Measurements from ENCODE around the gene HAPLN3.

The HAPLN3 gene

DNA sequence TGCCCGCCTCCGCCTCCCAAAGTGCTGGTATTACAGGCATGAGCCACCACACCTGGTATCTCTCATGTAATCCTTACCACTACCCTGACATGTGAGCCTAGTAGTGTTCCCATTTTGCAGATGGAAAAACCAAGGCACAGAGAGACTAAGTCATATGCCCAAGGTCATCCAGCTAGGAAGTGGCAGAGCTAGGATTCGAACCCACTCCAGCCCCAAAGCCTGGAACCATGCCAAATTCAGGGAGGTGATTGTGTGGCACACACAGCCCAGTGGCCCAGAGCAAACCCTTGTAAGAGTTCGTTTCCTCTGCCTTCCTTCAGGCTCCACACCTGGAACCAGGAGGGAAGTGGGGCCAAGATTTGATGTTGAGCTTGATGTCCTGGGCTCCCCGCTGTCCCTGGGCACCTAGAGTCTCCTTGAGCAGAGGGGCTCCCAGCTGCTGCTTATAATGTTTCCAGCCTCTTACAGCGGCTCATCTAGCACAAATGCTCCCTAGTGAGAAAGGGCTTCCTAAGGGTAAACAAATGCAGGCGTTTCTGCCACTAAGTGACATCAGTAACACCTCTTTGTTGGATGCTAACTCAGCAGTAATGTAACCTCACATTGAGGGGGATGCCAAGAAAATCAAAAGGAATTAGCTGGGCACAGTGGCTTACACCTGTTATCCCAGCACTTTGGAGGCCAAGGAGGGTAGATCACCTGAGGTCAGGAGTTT lies 3.6 kb downstream of the HAPLN3 start:
- no peak for DNase-seq (ENCODE audit: low spot score)

DNA sequence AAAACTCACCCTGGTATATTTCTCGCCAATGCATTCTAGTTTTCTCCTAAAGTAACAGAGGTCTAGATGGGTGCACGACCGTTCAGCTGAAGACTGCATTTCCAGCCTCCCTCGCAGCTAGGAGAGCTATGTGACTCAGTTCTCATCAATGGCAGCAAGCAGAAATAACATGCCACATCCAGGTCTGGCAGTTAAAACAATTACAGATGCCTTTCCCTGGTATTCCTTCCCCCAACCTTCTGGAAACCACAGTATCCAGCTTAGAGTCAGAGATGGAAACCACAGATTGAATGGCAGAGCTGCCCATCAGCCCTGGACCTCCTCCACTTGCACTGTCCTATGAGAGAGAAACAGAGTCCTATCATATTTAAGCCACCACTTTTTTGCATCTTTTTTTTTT lies 4.8 kb downstream of the HAPLN3 start:
- no peak for DNase-seq (ENCODE audit: low spot score)

DNA sequence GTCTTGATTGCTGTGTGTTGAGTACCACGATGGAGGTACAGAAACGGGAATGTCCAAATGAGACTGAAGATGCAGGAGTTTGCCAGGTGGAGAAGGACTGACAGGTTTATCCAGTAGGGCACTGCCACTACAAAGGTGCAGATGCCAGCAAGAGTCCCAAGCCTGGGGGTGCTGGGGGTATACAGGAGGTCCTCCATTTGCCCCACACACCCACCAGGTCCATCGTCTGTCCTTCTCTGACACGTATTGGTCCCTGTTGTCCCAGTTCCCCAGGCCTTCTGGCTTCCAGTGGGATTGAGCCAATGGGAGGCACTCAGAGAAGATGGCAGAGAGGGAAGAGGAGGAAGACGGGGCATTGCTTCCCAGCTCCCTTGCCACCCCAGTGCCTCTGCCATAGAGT lies 6.6 kb downstream of the HAPLN3 start:
- no peak for DNase-seq (ENCODE audit: low spot score)

DNA sequence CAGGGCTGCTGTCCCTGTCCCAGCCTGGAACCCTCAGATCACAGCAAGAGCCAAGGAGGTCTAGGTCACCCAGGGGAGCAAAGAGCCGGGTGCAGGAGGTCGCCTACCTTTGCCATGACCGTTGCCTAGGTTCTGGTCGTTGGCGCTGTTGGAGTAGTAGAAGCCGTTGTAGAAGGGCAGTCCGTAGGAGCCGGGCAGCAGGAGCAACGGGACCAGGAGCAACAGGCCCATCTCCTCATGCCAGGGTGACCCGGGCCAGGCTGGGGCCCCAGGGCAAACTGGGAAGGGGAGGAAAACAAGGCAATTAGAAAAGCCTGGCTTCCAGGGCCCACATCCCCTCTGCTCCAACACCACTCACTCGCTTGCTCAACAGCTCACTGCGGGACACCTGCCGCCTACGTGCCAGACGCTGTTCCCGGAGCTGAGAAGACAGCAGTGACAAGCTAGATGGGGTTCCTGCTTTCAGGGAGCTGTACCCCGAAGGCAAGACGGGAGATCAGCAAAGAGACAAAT lies 8.2 kb downstream of the HAPLN3 start:
- no peak for DNase-seq (ENCODE audit: low spot score)

DNA sequence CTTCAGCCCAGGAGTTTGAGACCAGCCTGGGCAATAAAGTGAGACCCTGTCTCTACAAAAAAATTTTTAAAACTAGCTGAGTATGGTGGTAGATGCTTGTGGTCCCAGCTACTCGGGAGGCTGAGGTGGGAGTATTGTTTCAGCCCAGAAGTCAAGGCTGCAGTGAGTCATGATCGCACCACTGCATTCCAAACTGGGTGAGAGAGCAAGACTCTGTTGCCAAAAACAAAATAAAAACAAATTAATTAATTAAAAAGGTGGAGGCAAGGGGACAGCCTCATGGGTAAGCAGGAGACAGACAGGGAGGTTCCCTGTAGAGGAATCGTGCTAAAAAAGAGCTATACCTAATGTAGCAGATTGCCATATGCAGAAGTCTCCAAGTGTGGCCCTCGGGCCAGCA lies 12.6 kb downstream of the HAPLN3 start:
- no peak for DNase-seq (ENCODE audit: low spot score)

DNA sequence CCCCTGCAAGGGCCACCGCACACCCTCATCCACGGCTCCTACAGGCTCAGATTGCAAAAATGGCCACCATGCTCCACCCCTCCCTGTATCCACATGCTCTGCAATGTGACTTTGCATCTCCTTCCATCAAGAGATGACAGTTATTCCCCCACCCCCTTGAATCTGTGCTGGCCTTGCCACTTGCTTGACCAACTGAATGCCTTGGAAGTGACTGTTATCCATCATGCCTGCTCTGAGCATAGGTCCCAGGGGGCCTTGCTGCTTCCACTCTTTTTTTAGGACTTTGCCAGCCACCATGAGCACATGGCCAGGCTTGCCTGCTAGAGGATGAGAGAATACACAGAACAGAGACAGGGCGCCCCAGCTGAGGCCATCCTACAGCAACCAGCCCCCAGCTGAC lies 13.6 kb downstream of the HAPLN3 start:
- no peak for DNase-seq (ENCODE audit: low spot score)

DNA sequence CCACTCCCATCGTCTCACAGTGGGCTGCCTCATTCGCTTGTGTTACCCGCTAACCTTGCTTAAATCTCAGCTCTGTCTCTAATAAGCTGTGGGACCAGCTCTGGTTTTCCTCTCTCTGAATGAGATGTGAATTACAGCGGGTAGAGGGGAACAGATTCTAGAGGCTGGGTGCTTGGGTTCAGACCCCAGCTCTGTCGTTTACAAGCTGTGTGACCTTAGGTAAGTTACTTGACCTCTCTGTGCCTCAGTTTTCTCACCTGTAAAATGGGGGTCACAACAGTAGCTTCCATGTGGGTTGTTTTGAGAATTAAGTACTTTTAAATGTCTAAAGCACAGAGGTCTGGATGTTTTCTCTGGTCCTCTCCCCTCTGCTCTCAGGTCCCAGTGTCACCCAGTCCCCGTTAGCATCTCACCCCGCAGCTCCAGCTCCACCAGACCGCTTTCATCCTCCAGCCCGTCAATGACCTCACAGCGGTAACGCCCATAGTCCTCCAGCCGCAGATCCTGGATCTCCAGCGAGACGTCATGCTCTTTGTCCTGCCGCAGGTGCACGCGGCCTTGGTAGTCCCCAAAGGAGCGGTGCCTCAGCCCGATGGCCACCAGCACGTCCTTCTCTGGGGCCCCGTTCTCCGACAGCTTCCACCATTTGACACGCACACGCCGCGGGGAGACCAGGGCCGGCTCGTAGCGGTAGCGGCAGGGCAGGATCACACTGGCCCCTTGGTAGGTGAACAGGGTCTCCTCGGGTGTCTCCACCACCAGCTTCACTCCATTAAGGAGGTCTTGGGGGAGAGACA lies 14.2 kb downstream of the HAPLN3 start:
- DNase-seq (ENCODE audit: low spot score), result no peak

DNA sequence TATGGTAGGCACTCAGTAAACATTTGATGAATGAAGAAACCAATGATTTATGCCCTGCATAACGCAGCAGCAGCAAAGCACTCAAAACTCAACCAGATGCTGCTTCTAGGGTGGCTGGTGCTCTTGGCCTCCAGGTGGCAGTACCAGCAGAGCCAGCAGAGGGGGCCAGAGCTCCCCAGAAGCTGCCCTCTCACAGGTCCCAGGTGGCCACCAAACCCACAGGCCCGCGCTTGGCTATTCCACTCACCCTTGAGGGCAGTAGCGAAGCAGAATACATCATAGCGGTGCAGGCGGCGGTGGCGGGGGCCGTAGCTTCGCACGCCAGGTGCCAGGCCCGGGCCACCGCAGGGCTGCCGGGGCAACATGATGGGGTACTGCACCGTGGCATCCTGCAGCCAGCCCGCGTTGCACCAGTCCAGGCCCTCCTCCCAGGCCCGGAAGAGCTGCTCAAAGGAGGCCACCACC lies 16.6 kb downstream of the HAPLN3 start:
- peak; percentile 72 for DNase-seq (ENCODE audit: low spot score)

DNA sequence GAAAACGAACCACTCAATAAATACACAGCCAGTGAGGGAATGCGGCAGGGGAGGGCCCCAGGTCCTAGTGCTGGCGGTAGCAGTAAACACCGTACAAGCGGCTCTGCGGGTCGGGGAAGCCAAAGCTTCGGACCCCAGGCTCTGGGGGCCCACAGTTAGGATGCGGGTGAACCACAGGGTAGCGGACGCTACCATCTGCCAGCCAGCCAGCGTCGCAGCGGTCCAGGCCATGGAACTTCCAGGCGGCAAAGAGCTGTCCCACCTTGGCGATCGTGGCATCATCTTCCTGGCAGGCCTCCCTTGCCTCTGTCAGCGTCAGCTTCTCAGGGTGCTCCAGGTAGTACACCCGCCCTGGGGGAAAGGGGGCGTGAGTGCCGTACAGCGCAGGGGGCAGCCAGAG lies 17.4 kb downstream of the HAPLN3 start:
- no peak for DNase-seq (ENCODE audit: low spot score)

DNA sequence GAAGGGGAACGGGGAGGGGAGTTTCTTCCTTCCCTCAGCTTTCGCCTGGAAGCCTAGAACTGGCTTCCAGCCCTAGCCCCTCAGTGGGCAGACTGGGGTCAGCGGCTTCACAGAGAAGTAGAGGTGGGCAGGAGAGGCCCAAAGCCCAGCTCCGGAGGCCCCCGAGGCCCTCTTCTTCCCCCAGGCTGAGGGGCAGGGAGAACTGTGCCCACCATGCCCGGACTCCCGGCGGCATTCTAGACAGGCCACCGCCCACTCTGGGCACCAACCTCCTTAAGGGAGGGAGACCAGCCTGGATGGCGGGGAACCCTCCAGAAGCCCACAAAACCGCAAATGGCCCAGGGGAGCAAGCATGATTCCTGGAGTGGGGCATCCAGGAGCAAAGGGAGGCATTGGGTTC lies 17.9 kb downstream of the HAPLN3 start:
- no peak for DNase-seq (ENCODE audit: low spot score)

DNA sequence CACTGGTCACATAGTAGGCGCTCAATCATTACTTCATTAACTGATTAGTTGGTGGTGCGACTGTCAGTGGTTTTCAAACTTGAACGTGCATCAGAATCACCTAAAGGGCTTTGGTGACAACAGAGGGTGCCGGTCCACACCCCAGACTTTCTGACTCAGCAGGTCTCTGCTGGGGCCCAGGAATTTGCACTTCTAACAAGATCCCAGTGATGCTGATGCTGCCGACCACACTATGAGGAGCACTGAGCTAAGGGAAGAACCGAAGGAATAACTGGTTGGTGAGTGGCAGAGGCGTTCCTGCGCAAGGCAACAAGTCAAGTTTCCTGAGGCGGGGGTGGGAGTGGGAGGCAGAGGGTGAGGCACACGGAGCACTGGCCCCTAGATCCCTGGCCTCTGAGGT lies 18.8 kb downstream of the HAPLN3 start:
- no peak for DNase-seq (ENCODE audit: low spot score)

DNA sequence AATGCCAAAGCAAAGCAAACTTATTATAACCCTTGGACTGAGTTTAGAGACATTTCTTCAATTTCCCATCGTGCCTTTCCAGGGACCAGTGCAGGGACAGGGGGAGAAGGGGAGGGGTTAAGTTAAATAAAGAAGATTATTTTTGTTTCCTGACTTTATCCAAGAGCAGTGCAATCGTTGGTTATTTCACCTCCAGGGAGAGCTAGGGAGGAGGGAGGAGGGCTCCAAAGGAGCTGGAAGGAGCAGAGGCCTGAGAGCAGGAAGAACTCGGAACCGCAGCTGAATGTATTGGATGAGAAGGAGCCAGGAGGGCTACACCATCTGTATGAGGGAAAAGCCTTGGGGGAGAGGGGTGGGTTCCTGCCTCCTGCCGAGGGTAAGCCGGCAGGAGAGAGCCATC lies 20.7 kb downstream of the HAPLN3 start:
- no peak for DNase-seq (ENCODE audit: low spot score)

DNA sequence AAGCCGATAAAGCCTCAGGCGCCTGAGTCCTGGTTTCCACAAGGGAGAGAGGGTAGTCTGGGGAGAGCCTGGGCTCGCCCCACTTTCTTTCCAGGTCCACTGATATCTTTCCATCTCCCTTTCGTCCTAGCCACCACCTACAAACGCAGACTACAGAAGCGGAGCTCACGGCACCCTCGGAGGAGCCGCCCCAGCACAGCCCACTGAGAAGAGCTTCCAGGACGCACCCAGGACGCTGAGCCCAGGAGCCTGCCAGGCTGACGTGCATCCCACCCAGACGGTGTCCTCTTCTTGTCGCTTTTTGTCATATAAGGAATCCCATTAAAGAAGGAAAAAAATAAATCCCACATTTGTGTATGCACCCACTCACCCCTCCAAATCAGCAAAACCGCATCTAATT lies 21.1 kb downstream of the HAPLN3 start:
- DNase-seq (ENCODE audit: low spot score), result no peak

DNA sequence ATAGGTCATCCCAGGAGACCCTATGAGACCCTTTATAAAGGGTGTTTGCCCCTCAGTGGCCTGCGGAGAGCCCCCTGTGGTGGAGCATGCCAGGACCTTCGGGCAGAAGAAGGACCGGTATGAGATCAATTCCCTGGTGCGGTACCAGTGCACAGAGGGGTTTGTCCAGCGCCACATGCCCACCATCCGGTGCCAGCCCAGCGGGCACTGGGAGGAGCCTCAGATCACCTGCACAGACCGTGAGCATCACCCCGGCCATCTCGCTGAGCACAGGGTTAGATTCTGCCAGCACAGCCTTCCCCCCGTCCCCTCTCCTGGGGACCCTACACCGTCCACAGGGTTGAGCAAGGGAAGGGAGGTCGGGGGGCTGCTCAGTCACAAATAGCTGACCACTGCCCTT lies 21.6 kb downstream of the HAPLN3 start:
- DNase-seq (ENCODE audit: low spot score), result no peak

DNA sequence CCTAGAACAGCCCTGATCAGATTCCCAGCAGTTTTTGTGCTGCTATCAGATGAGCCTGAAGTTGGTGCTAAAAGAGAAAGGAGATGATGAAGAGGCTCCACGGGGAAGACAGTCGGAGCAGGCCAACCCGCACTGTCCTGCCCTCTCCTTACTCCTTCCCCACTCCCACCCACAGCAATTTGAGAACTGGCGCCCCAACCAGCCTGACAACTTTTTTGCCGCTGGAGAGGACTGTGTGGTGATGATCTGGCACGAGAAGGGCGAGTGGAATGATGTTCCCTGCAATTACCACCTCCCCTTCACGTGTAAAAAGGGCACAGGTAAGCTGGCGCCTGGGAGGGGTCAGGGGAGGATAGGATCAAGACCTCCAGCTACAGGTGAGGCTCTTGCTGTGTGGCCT lies 22.6 kb downstream of the HAPLN3 start:
- no peak for DNase-seq (ENCODE audit: low spot score)

DNA sequence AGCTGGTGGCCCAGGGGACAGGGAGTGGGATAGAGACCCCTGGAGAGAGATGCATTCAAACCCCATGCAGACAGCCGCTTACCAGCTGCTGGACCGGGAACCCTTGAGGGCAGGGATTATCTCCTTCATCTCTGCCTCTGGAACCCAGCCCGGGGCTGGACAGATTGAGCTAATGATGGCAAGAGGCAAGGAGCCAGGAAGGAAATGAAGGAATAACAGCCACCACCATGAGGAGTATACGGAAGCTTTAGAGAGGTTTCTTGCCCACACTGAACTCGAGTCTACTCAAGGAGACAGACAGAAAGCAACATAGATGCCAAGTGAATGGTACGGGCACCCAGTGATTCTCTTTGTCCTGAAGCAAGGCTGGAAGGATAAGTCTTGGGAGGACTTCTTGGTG lies 23.2 kb downstream of the HAPLN3 start:
- no peak for DNase-seq (ENCODE audit: low spot score)

DNA sequence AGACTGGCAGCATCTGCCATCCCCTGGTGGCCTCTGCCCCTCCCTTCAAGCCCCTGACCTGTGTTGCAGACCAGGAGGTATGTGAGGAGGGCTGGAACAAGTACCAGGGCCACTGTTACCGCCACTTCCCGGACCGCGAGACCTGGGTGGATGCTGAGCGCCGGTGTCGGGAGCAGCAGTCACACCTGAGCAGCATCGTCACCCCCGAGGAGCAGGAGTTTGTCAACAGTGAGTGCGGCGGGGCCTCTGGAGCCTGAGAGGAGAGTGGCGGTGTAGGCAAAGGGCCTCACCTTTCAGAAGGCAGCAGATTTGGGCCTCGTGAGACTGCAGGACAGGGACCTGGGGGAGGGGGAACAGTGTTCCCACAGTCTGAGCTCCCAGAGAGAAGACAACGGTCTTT lies 24.0 kb downstream of the HAPLN3 start:
- DNase-seq (ENCODE audit: low spot score), result no peak

DNA sequence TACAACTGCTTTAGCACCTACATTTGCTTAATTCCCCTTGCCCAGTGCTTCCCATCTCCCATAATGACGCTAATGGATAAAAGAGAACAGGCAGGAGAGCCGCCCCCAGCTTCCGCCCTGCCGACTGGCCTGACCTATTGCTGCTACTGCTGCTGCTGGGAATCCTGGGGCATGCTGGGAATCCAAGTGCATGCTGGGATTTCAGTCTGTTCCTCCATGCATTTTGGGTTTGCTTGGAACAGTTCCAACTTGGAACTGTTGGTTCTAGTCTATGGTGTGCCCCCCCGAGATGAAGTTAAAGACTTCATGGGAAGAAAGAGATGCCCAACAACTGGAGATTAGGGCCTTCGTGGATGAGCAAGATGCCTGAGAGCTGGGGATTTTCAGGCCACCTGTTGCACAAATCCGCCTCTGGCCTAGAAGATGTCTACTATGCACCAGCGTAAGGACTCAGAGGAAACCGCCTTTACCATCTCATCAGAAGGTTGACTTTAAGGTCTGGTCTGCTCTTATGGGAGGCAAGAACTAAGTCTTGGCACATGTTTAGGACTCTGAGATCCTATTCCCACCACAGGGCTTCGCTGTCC lies 29.0 kb downstream of the HAPLN3 start:
- no peak for DNase-seq (ENCODE audit: low spot score)

DNA sequence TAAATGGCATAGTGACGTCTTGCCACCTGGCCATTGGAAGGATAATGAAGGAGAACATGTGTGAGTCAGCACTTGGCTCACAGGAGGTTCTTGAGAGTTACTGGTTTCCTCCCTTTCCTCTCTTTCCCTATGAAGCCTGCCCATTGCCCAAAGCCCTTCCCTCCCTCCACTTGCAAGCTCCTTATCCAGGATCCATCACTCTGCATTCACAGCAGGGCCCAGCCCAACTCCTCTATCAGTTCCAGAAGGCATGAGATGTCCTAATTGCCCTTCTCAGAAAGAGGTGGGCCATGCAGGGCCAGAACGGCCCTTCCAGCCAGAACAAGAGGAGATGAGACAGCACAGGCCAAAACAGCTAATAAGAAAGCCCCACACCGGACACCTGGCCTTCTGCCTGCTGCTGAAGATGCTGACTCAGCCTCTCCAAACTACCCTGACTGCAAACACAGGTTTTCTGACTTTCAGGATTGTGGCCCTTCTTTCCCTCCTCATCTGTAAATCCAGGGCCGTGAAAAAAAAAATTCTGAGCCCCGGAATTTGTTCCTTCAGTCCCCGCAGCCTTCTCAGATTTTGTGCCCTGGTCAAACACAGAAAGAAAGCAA lies 29.7 kb downstream of the HAPLN3 start:
- no peak for DNase-seq (ENCODE audit: low spot score)

DNA sequence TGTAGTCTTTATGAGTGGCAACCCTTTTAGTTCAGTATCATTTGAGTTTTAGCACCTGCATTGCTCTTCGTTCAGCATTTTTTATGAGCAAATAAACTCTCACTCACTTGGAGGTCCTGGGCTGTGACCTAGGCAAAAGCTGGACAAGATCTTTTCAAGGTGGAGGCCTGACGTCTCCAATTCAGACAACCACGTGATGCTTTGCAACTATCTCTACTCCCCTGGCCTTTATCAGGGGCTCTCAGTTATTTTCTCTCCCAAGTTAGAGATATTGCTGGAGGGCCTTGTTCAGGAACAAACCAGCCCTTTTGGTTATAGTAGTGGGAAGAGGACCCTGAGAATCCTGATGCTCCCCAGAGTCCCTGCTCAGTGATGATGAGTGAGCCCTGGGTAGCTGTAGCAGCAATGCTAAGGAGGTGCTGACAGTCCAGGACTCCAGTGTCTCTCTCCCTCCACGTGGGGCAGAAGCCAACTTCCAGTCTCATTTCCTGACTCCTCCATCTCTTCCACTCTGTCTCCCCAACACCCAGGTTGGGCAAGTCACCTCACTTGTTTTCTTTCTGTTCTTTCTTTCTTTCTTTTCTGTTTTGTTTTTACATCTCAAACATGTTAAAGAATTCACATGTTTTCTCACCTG lies 30.4 kb downstream of the HAPLN3 start:
- DNase-seq (ENCODE audit: low spot score), result no peak

DNA sequence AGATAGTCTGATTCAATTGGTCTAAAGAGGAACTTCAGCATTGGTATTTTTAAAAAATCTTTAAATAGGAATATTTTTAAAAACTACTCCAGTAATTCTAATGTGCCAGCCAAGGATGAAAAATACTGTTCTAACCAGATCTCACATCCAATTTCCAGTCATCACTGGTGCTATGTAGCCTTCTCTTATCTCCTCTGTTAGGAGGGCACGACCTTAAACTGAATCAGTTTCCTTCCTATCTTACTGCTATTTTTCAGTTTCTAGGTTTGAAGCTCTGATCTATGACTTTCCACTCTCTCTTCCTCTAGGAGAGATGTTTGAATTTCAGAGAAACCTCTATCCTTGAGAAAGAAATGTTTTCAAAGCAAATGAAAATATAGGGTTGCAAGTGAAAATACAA lies 31.9 kb downstream of the HAPLN3 start:
- no peak for DNase-seq (ENCODE audit: low spot score)

DNA sequence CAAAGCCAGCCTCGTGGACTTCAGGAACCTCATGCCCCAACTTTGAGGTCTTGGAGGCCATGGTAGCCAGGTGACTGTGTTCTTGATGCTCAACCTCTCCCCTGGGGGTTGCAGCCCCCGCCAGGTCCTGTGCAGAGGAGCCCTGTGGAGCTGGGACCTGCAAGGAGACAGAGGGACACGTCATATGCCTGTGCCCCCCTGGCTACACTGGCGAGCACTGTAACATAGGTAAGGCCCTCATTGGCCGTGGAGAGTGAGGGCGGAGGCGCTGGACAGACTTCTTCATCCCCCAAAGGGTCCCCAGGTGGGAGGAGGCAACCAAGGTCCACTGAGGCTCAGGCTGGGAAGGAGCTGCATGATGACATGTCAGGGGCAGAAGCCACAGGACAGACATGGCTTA lies 35.1 kb downstream of the HAPLN3 start:
- no peak for DNase-seq (ENCODE audit: low spot score)

All from NAMALWA (cell line).